Mesothelial cell of epicardium (in vitro differentiated cells): ENCODE data around the gene METTL9. TPM values are rescaled to one million over a fixed set of nuclear protein-coding genes. Genes with fewer than 3 reads are reported as not detected.

Experiments
- DNase-seq, 2 experiments: peaks; one replicate each; pipeline ENCODE4 v3.0.0; 2021; ENCODE audit warnings: low spot score in 2 of 2; ENCODE audit not compliant: unreplicated experiment in 2 of 2
- H3K27ac Mint-ChIP-seq: 2 replicates; pipeline ENCODE4 v1.8.0; 2021; ENCODE audit warnings: mixed read lengths
- H3K27me3 Mint-ChIP-seq: 2 replicates; pipeline ENCODE4 v1.8.0; 2021; ENCODE audit warnings: low read depth, mixed read lengths
- H3K36me3 Mint-ChIP-seq: 2 replicates; pipeline ENCODE4 v1.8.0; 2021; ENCODE audit warnings: mixed read lengths
- H3K4me1 Mint-ChIP-seq: 2 replicates; pipeline ENCODE4 v1.8.0; 2021; ENCODE audit warnings: mixed read lengths
- H3K4me3 Mint-ChIP-seq: 2 replicates; pipeline ENCODE4 v1.8.0; 2021; ENCODE audit warnings: mild to moderate bottlenecking, moderate library complexity, mixed read lengths
- H3K9me3 Mint-ChIP-seq: 2 replicates; pipeline ENCODE4 v1.8.0; 2021; ENCODE audit warnings: mixed read lengths
- CTCF ChIP-seq: fragments of 200-600 bp; sonication (generic); IDR thresholded peaks from one replicate; pipeline ENCODE4 v1.5.0; 2021; ENCODE audit warnings: antibody characterized with exemption; ENCODE audit not compliant: unreplicated experiment
- total RNA-seq: library from RNA; stranded (reverse); gene quantifications from 3 replicates; pipeline ENCODE4 v1.2.1, GENCODE V29; 2021

The METTL9 gene
- total RNA-seq, 1 donor from 2014 or later, result 138 TPM

- TF ChIP-seq CTCF, result no peak
- Mint-ChIP-seq H3K27ac (peak overlapping the region; percentile 59), H3K27me3 (no peaks in the 10 kb centered on the region), H3K4me3 (no peak overlapping the region), H3K4me1 (peaks cover 2% of the 10 kb centered on the region), H3K9me3 (no peaks in the 10 kb centered on the region), H3K36me3 (peaks cover 4% of the 10 kb centered on the region)
- DNase-seq, result no peak
These were observed 43.5 kb downstream of the METTL9 start for GRCh38 chr16:21642861-21643260.

- no peaks in the 10 kb centered on the region for H3K27me3 Mint-ChIP-seq
- H3K9me3 Mint-ChIP-seq, result no peaks in the 10 kb centered on the region
- H3K4me1 Mint-ChIP-seq, result peaks cover 2% of the 10 kb centered on the region
- H3K36me3 Mint-ChIP-seq, result peaks cover 4% of the 10 kb centered on the region
- H3K4me3 Mint-ChIP-seq, result no peak overlapping the region
- no peak for DNase-seq
- TF ChIP-seq CTCF, result no peak
- H3K27ac Mint-ChIP-seq, result no peak overlapping the region
These were observed 44.4 kb downstream of the METTL9 start for GRCh38 chr16:21643785-21644184.

GRCh38 chr16:21644674-21645073, 45.3 kb downstream of the METTL9 start:
- Mint-ChIP-seq H3K36me3 (peaks cover 4% of the 10 kb centered on the region), H3K27me3 (no peaks in the 10 kb centered on the region), H3K4me1 (peaks cover 2% of the 10 kb centered on the region), H3K27ac (no peak overlapping the region), H3K4me3 (no peak overlapping the region), H3K9me3 (no peaks in the 10 kb centered on the region)
- TF ChIP-seq CTCF, result no peak
- DNase-seq, result no peak

- H3K9me3 Mint-ChIP-seq, result no peaks in the 10 kb centered on the region
- DNase-seq, result no peak
- H3K36me3 Mint-ChIP-seq, result peaks cover 4% of the 10 kb centered on the region
- no peaks in the 10 kb centered on the region for H3K27me3 Mint-ChIP-seq
- no peak overlapping the region for H3K27ac Mint-ChIP-seq
- peaks cover 2% of the 10 kb centered on the region for H3K4me1 Mint-ChIP-seq
- no peak for TF ChIP-seq CTCF
- H3K4me3 Mint-ChIP-seq, result no peak overlapping the region
These were observed 45.9 kb downstream of the METTL9 start for GRCh38 chr16:21645261-21645721.

GRCh38 chr16:21646091-21646490, 46.7 kb downstream of the METTL9 start:
- Mint-ChIP-seq H3K4me3 (no peak overlapping the region), H3K27ac (peak overlapping the region; percentile 30), H3K36me3 (peaks cover 4% of the 10 kb centered on the region), H3K4me1 (peaks cover 2% of the 10 kb centered on the region), H3K9me3 (no peaks in the 10 kb centered on the region), H3K27me3 (no peaks in the 10 kb centered on the region)
- DNase-seq, result no peak
- no peak for TF ChIP-seq CTCF
